Stomach (tissue), 9 donors: ENCODE measurements around the gene LIG3. TPM values are rescaled to one million over a fixed set of nuclear protein-coding genes. Genes with fewer than 3 reads are reported as not detected.
"Not testable (repeated sequence)": the region's sequence is repeated elsewhere in the genome, so short reads cannot be mapped to it uniquely, and the experiment has no call there.

ENCODE experiments used
- DNase-seq, 2 donors: peaks; one replicate each; pipeline versions ENCODE4 v3.0.0 to v3.0.0-alpha.2; 2013 to 2019
- H3K27ac ChIP-seq, 5 donors: fragments of 200-600 bp in 4 of 5; sonication (generic) in 4 of 5; one replicate each; pipeline ENCODE4 v1.5.1; 2013 to 2019; ENCODE audit warnings: mild to moderate bottlenecking in 1 of 5, moderate library complexity in 1 of 5
- H3K27me3 ChIP-seq, 3 donors: fragments of 200-600 bp; sonication (generic); one replicate each; pipeline ENCODE4 v1.5.1; 2017 to 2019; ENCODE audit warnings: mixed run types in 1 of 3
- H3K36me3 ChIP-seq, 4 donors: fragments of 200-600 bp; sonication (generic); 1 replicate in 3 of 4; 2 replicates in 1 of 4; pipeline ENCODE4 v1.5.1; 2016 to 2019
- H3K4me1 ChIP-seq, 4 donors: fragments of 200-600 bp; sonication (generic); one replicate each; pipeline ENCODE4 v1.5.1; 2016 to 2019
- H3K4me3 ChIP-seq, 4 donors: fragments of 200-600 bp; sonication (generic) in 3 of 4; one replicate each; pipeline ENCODE4 v1.5.1; 2016 to 2019; ENCODE audit warnings: mild to moderate bottlenecking in 1 of 4
- H3K9me3 ChIP-seq, 4 donors: fragments of 200-600 bp; sonication (generic); one replicate each; pipeline ENCODE4 v1.5.1; 2016 to 2019
- EP300 ChIP-seq: sonication (generic); formaldehyde crosslinking; IDR thresholded peaks from one replicate; pipeline ENCODE4 v1.6.1; 2017; ENCODE audit warnings: antibody characterized with exemption
- POLR2A ChIP-seq, 4 donors: fragments of 450-650 bp; IDR thresholded peaks; one replicate each; pipeline ENCODE4 v1.6.1; 2016; ENCODE audit warnings: antibody characterized with exemption in 4 of 4, control low read depth in 2 of 4, mild to moderate bottlenecking in 1 of 4, moderate library complexity in 1 of 4
- POLR2AphosphoS5 ChIP-seq, 3 donors: sonication (generic); formaldehyde crosslinking; IDR thresholded peaks; one replicate each; pipeline ENCODE4 v1.6.1; 2016; ENCODE audit warnings: antibody characterized with exemption in 3 of 3
- WGBS, 5 donors: extraction: QIAGEN DNeasy Blood & Tissue Kit in 3 of 5; methylation state at CpG; one replicate each; pipeline versions ENCODE4 v1.1.5 to v1.1.7; 2013 to 2018; 5-methylcytosine and 5-hydroxymethylcytosine counted together
- intact Hi-C: fragments of 100-400 bp; cut with DNase I; formaldehyde crosslinking; loops from one replicate; pipeline ENCODE4 v1.15.1; 2023; ENCODE audit warnings: low total_unique reads
- polyA plus RNA-seq, 3 donors: library from polyadenylated mRNA; stranded (reverse); fragments of 200-250 nt; gene quantifications; one replicate each; pipeline ENCODE4 v1.2.3, GENCODE V29; 2013
- total RNA-seq, 5 donors: library from RNA; depleted of rRNA; stranded (reverse); fragments of >200 nt; gene quantifications; one replicate each; pipeline versions ENCODE4 v1.1.0 to v1.2.3, GENCODE V29; 2014 to 2016
- TF ChIP-seq, protein P1 (sequence below), 7 experiments: fragments of 450-650 bp in 4 of 7; fragments of 200-600 bp in 3 of 7; sonication (generic) in 3 of 7; IDR thresholded peaks; one replicate each; pipeline ENCODE4 v1.5.1; 2016 to 2019; ENCODE audit warnings: antibody characterized with exemption in 7 of 7, control low read depth in 2 of 7, mild to moderate bottlenecking in 1 of 7
- donor health status: healthy with polysubstance abuse.
- donor health status: Bipolar disorder and iron deficiency.
- donor health status: healthy.

Gene LIG3
- total and polyA plus RNA-seq, 8 donors = 4.7 to 212 (median 26.9) TPM

GRCh38 chr17:34996422-34997285 is 16.3 kb downstream of the LIG3 start:
- peak overlapping the region; percentile 31 to 81 (median 68) for H3K27ac ChIP-seq
- intact Hi-C loops = no loop called here
- peaks cover 32 to 90% (median 86%) of the 10 kb centered on the region in 4 donors for H3K36me3 ChIP-seq
- WGBS, 5 donors = 63 to 83% (median 77%) methylated on average over 3 of the region's 3 CpGs
- H3K4me3 ChIP-seq = no peak overlapping the region
- H3K9me3 ChIP-seq = no peaks in the 10 kb centered on the region
- H3K4me1 ChIP-seq = peaks cover 14 to 47% (median 42%) of the 10 kb centered on the region in 4 donors
- DNase-seq = no peak
- TF ChIP-seq EP300 (no peak), POLR2AphosphoS5 (IDR thresholded peaks at IDR 0.05) (no peak), POLR2A (IDR thresholded peaks at IDR 0.05) (no peak)
- TF ChIP-seq, protein P1, sequence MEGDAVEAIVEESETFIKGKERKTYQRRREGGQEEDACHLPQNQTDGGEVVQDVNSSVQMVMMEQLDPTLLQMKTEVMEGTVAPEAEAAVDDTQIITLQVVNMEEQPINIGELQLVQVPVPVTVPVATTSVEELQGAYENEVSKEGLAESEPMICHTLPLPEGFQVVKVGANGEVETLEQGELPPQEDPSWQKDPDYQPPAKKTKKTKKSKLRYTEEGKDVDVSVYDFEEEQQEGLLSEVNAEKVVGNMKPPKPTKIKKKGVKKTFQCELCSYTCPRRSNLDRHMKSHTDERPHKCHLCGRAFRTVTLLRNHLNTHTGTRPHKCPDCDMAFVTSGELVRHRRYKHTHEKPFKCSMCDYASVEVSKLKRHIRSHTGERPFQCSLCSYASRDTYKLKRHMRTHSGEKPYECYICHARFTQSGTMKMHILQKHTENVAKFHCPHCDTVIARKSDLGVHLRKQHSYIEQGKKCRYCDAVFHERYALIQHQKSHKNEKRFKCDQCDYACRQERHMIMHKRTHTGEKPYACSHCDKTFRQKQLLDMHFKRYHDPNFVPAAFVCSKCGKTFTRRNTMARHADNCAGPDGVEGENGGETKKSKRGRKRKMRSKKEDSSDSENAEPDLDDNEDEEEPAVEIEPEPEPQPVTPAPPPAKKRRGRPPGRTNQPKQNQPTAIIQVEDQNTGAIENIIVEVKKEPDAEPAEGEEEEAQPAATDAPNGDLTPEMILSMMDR (IDR thresholded peaks at IDR 0.05) = no peak
- no peaks in the 10 kb centered on the region for H3K27me3 ChIP-seq

DNA sequence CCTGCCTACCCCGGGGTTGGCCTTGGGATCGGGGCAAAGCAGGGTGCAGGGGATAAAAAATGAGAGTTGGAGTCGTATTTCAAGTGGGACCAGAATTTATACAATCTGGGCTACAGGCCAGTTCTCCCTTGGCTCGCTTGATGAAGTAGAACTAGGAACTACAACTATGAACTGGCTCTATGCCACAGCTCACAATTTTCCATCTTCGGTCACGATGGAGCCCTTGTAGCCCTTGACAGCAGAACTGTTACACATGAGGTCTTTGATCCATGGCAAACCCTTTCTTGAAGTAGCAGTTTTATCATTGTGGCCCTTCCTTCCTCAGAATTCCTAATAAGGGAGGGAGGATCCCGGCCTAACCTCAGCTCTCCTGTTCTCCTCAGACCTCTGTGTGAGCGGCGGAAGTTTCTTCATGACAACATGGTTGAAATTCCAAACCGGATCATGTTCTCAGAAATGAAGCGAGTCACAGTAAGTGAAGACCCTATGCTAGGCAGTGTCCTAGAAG is 17.1 kb downstream of the LIG3 start:
- peak; percentile 88 to 94 for DNase-seq
- no peaks in the 10 kb centered on the region for H3K27me3 ChIP-seq
- no peaks in the 10 kb centered on the region for H3K9me3 ChIP-seq
- no peak for TF ChIP-seq POLR2A (IDR thresholded peaks at IDR 0.05)
- TF ChIP-seq, protein P1 (IDR thresholded peaks at IDR 0.05) = no peak
- peak; percentile 32 to 63 (median 50) for TF ChIP-seq POLR2AphosphoS5 (IDR thresholded peaks at IDR 0.05)
- TF ChIP-seq EP300 = no peak
- H3K4me1 ChIP-seq = peaks cover 14 to 47% (median 44%) of the 10 kb centered on the region in 4 donors
- WGBS, 5 donors = 34 to 45% (median 40%) methylated on average over 11 of the region's 11 CpGs
- intact Hi-C loops = no loop called here
- no peak overlapping the region for H3K4me3 ChIP-seq
- peak overlapping the region; percentile 31 to 81 (median 68) for H3K27ac ChIP-seq
- H3K36me3 ChIP-seq = peaks cover 24 to 90% (median 86%) of the 10 kb centered on the region in 4 donors

DNA sequence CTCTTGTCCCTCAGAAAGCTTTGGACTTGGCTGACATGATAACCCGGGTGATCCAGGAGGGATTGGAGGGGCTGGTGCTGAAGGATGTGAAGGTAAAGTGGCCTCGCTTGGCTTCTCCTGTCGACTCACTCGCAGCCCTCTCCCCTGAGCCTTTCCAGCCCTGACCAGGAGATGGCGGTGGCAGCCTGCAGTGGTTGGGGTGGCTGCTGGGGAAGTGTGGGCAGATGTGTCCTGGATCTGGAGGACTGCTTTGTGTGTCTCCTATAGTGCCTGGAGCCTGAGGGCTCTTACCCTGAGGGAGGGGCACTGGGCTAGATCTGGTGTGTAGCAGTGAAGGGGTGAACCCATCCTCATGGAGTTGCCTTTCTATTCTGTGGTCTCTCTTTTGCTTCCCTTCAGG is 17.9 kb downstream of the LIG3 start:
- no peak overlapping the region for H3K4me3 ChIP-seq
- no peaks in the 10 kb centered on the region for H3K27me3 ChIP-seq
- no peaks in the 10 kb centered on the region for H3K9me3 ChIP-seq
- H3K4me1 ChIP-seq = peaks cover 17 to 54% (median 49%) of the 10 kb centered on the region in 4 donors
- H3K27ac ChIP-seq = peak overlapping the region in 4 of 5 donors; percentile 64 to 81 (median 72)
- DNase-seq = peak; percentile 70 to 87
- intact Hi-C loops = no loop called here
- TF ChIP-seq EP300 (no peak), POLR2AphosphoS5 (IDR thresholded peaks at IDR 0.05) (peak in 1 of 3 donors; percentile 69)
- TF ChIP-seq, protein P1 (IDR thresholded peaks at IDR 0.05) = peak in 5 of 7 experiments; percentile 55 to 86 (median 64)
- H3K36me3 ChIP-seq = peaks cover 22 to 90% (median 85%) of the 10 kb centered on the region in 4 donors
- 29 to 65% (median 44%) methylated on average over 5 of the region's 5 CpGs for WGBS, 5 donors

DNA sequence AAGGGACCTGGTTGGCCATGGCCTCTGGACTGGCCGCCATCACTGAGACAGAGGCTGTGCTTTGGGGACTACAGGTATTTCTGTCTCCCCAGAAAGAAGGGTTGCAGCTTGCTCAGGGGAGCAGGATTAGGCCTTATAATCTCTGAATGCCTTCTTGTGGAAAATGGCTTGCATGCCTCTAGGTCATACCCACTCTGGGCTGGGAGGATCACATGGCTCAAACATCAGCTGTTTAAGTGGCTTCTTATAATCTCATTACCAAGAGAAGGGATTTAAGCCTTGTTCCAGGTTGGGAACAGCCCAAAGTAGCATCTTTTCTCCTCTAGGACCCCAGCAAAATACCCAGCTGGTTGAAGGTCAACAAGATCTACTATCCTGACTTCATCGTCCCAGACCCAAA is 19.1 kb downstream of the LIG3 start:
- TF ChIP-seq POLR2AphosphoS5 (IDR thresholded peaks at IDR 0.05) = no peak
- no peak for TF ChIP-seq POLR2A (IDR thresholded peaks at IDR 0.05)
- no peak for TF ChIP-seq EP300
- TF ChIP-seq, protein P1 (IDR thresholded peaks at IDR 0.05) = no peak
- Histone ChIP-seq H3K27me3 (no peaks in the 10 kb centered on the region), H3K4me3 (no peak overlapping the region), H3K36me3 (peaks cover 22 to 90% (median 85%) of the 10 kb centered on the region in 4 donors), H3K9me3 (no peaks in the 10 kb centered on the region), H3K27ac (peak overlapping the region in 1 of 5 donors; percentile 81), H3K4me1 (peaks cover 17 to 58% (median 51%) of the 10 kb centered on the region in 4 donors)
- DNase-seq = no peak
- intact Hi-C loops = no loop called here
- 94 to 100% (median 98%) methylated on average over 2 of the region's 2 CpGs for WGBS, 5 donors

DNA sequence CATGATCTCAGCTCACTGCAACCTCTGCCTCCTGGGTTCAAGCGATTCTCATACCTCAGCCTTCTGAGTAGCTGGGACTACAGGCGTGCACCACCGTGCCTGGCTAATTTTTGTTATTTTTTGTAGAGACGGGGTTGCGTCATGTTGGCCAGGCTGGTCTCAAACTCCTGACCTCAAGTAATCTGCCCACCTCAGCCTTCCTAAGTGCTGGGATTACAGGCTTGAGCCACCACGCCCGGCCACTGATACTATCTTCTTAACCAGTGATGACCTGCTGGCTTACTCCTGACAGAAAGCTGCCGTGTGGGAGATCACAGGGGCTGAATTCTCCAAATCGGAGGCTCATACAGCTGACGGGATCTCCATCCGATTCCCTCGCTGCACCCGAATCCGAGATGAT is 20.7 kb downstream of the LIG3 start:
- not testable (repeated sequence) for H3K27me3 ChIP-seq, DNase-seq, H3K9me3 ChIP-seq, H3K4me3 ChIP-seq
- intact Hi-C loops = loop anchor here (10.0 kb wide), 1 partner anchor 94 kb away; no protein-coding TSS in a partner anchor
- Histone ChIP-seq H3K36me3 (peaks cover 19 to 88% (median 83%) of the 10 kb centered on the region in 4 donors), H3K27ac (peak overlapping the region in 2 of 5 donors; percentile 50 to 65), H3K4me1 (peaks cover 17 to 58% (median 51%) of the 10 kb centered on the region in 4 donors)
- 88 to 94% (median 89%) methylated on average over 14 of the region's 14 CpGs for WGBS, 5 donors
